NT2/D1 (cell line): ENCODE results near the gene RLIM.

ENCODE experiments used
- DNase-seq: peaks from one replicate; pipeline ENCODE4 v3.0.0-alpha.2; 2011; ENCODE audit warnings: low read depth, low spot score
- H3K27me3 ChIP-seq: 2 replicates; pipeline ENCODE4 v1.6.0; 2011; ENCODE audit warnings: mild to moderate bottlenecking; ENCODE audit not compliant: insufficient read length, insufficient read depth
- H3K36me3 ChIP-seq: 2 replicates; pipeline ENCODE4 v1.6.1; 2011; ENCODE audit warnings: mild to moderate bottlenecking, low read length, mixed read lengths; ENCODE audit not compliant: insufficient read depth, insufficient read length
- H3K4me1 ChIP-seq: 2 replicates; pipeline ENCODE4 v1.5.1; 2011; ENCODE audit not compliant: insufficient read depth, insufficient read length
- H3K4me3 ChIP-seq: 2 replicates; pipeline ENCODE4 v1.5.1; 2011; ENCODE audit warnings: low read depth; ENCODE audit not compliant: insufficient read length
- H3K9ac ChIP-seq: 2 replicates; pipeline ENCODE4 v1.6.0; 2011; ENCODE audit warnings: low read depth; ENCODE audit not compliant: insufficient read length
- H3K9me3 ChIP-seq: 2 replicates; pipeline ENCODE4 v1.5.1; 2011; ENCODE audit warnings: mild to moderate bottlenecking, low read length; ENCODE audit not compliant: insufficient read depth
- SUZ12 ChIP-seq: IDR thresholded peaks from 2 replicates; pipeline ENCODE4 v1.6.1; 2011; ENCODE audit not compliant: insufficient read length, insufficient read depth; ENCODE audit errors: extremely low read depth
- YY1 ChIP-seq: IDR thresholded peaks from 2 replicates; pipeline ENCODE4 v1.6.1; 2011; ENCODE audit not compliant: insufficient read length, insufficient read depth
- ZNF274 ChIP-seq: IDR thresholded peaks from 2 replicates; pipeline ENCODE4 v1.6.1; 2011; ENCODE audit warnings: mild to moderate bottlenecking, low read depth, low read length

The RLIM gene

GRCh38 chrX:74606342-74606741 is 8.1 kb downstream of the RLIM start:
- Histone ChIP-seq H3K36me3 (peaks cover 76% of the 10 kb centered on the region), H3K27me3 (no peaks in the 10 kb centered on the region), H3K4me3 (no peak overlapping the region), H3K9me3 (no peaks in the 10 kb centered on the region), H3K9ac (no peak overlapping the region), H3K4me1 (no peaks in the 10 kb centered on the region)
- DNase-seq = no peak
- TF ChIP-seq YY1 = no peak
- no peak for TF ChIP-seq ZNF274

- Histone ChIP-seq H3K27me3 (no peaks in the 10 kb centered on the region), H3K9ac (no peak overlapping the region), H3K4me1 (no peaks in the 10 kb centered on the region), H3K36me3 (peaks cover 63% of the 10 kb centered on the region), H3K9me3 (no peaks in the 10 kb centered on the region), H3K4me3 (no peak overlapping the region)
- no peak for TF ChIP-seq YY1
- no peak for TF ChIP-seq SUZ12
- no peak for TF ChIP-seq ZNF274
- DNase-seq = no peak
Observed at GRCh38 chrX:74603040-74603439, 11.4 kb downstream of the RLIM start.

GRCh38 chrX:74602142-74602541 is 12.3 kb downstream of the RLIM start:
- Histone ChIP-seq H3K4me1 (no peaks in the 10 kb centered on the region), H3K36me3 (peaks cover 65% of the 10 kb centered on the region), H3K27me3 (no peaks in the 10 kb centered on the region), H3K9ac (no peak overlapping the region), H3K9me3 (no peaks in the 10 kb centered on the region), H3K4me3 (no peak overlapping the region)
- TF ChIP-seq SUZ12 (no peak), ZNF274 (no peak), YY1 (no peak)
- DNase-seq = no peak

- Histone ChIP-seq H3K4me1 (no peaks in the 10 kb centered on the region), H3K27me3 (no peaks in the 10 kb centered on the region), H3K9me3 (no peaks in the 10 kb centered on the region), H3K4me3 (no peak overlapping the region), H3K9ac (no peak overlapping the region), H3K36me3 (peaks cover 95% of the 10 kb centered on the region)
- DNase-seq = no peak
- TF ChIP-seq YY1 = no peak
- TF ChIP-seq ZNF274 = no peak
- TF ChIP-seq SUZ12 = no peak
Observed at GRCh38 chrX:74593593-74593992, 20.8 kb downstream of the RLIM start.

- Histone ChIP-seq H3K9me3 (no peaks in the 10 kb centered on the region), H3K27me3 (no peaks in the 10 kb centered on the region), H3K36me3 (peaks cover 29% of the 10 kb centered on the region), H3K4me1 (no peaks in the 10 kb centered on the region), H3K4me3 (no peak overlapping the region), H3K9ac (no peak overlapping the region)
- TF ChIP-seq ZNF274 (no peak), YY1 (no peak), SUZ12 (no peak)
- no peak for DNase-seq
Observed at GRCh38 chrX:74585766-74586165, 28.7 kb downstream of the RLIM start.

GRCh38 chrX:74579597-74580198 is 34.7 kb downstream of the RLIM start:
- Histone ChIP-seq H3K36me3 (no peaks in the 10 kb centered on the region), H3K9ac (no peak overlapping the region), H3K4me3 (no peak overlapping the region), H3K27me3 (no peaks in the 10 kb centered on the region), H3K9me3 (no peaks in the 10 kb centered on the region), H3K4me1 (no peaks in the 10 kb centered on the region)
- TF ChIP-seq YY1 = no peak
- no peak for TF ChIP-seq SUZ12
- TF ChIP-seq ZNF274 = no peak
- no peak for DNase-seq

- no peaks in the 10 kb centered on the region for H3K9me3 ChIP-seq
- no peak for TF ChIP-seq YY1
- no peak for TF ChIP-seq SUZ12
- no peak for TF ChIP-seq ZNF274
Observed at GRCh38 chrX:74578137-74578536, 36.3 kb downstream of the RLIM start.

More at GRCh38 chrX:74578137-74578536, 36.3 kb downstream of the RLIM start:
- H3K4me3 ChIP-seq = no peak overlapping the region
- no peak for DNase-seq
- H3K36me3 ChIP-seq = no peaks in the 10 kb centered on the region
- no peak overlapping the region for H3K9ac ChIP-seq
- no peaks in the 10 kb centered on the region for H3K4me1 ChIP-seq
- H3K27me3 ChIP-seq = no peaks in the 10 kb centered on the region
